Hair follicle dermal papilla cell (primary cell): ENCODE data around the gene FAS. TPM values are rescaled to one million over a fixed set of nuclear protein-coding genes. Genes with fewer than 3 reads are reported as not detected.

Experiments used
- small RNA-seq: library from RNA; depleted of rRNA; stranded (forward); fragments of <200 nt; gene quantifications from one replicate; pipeline ENCODE3, GENCODE V24; 2012
- total RNA-seq: library from RNA; depleted of rRNA; stranded (reverse); fragments of >200 nt; gene quantifications from 2 replicates; pipeline ENCODE4 v1.2.3, GENCODE V29; 2012

The FAS gene
- total RNA-seq, result 76.9 and 77.9 TPM in 2 replicates

GRCh38 chr10:88990384-88991160, at the start of gene FAS:
Gene FAS (plus strand): TSS chr10:88990798. CDS start chr10:88990877, 79 bp downstream.

GRCh38 chr10:88952647-88953111, 37.9 kb upstream of the FAS start, which contains the start of gene ACTA2:
Gene ACTA2 (minus strand): TSS chr10:88952773. CDS start chr10:88948930, 3,843 bp downstream.

Small RNAs within 50 kb of the gene (small RNA-seq; reads per million reads assigned to genes)
- gene MIR4679-2 (not detected), gene RF02116 (not detected)

Other genes with a start within 250 kb of the FAS start
- gene LIPN, start 230.8 kb upstream of the FAS start, total RNA-seq, result not detected in 2 replicates
- not detected in 2 replicates for gene LIPM, start 188.1 kb upstream of the FAS start, total RNA-seq
- 0.16 TPM in 1 of 2 replicates, not detected in the other for gene ANKRD22, start 139.0 kb upstream of the FAS start, total RNA-seq
- gene STAMBPL1, start 110.6 kb upstream of the FAS start, total RNA-seq, result 22.7 and 30.5 TPM in 2 replicates
- 271 and 376 TPM in 2 replicates for gene ACTA2, start 38.0 kb upstream of the FAS start, total RNA-seq
- gene CH25H, start 216.5 kb downstream of the FAS start, total RNA-seq, result 48.0 and 83.4 TPM in 2 replicates